ENCODE measurements around the gene KCNN3.

The KCNN3 gene

DNA sequence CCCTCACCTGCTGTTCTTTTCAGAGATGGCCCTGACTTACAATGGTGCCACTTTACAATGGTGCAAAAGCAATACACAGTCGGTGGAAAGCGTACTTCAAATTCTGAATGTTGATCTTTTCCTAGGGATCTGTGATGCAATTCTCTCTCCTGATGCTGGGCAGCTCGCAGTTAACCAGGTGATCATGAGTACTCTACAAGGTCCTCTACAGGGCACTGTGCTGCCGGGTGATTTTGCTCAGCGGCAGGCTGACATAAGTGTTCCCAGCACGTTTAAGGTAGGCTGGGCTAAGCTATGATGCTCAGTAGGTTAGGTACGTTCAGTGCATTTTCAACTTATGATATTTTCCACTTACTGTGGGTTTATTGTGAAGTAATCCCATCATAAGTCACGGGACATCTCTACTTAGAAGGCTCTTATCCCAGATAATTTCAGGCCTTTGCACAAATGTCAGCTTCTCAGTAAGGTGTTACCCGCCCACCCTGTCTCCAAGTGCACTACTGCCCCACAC is 126.5 kb downstream of the KCNN3 start:
- no peak for DNase-seq (ENCODE audit: low read depth)
- no peak overlapping the region for H3K4me3 ChIP-seq (ENCODE audit: low read depth, low read length)
- TF ChIP-seq, protein P1, sequence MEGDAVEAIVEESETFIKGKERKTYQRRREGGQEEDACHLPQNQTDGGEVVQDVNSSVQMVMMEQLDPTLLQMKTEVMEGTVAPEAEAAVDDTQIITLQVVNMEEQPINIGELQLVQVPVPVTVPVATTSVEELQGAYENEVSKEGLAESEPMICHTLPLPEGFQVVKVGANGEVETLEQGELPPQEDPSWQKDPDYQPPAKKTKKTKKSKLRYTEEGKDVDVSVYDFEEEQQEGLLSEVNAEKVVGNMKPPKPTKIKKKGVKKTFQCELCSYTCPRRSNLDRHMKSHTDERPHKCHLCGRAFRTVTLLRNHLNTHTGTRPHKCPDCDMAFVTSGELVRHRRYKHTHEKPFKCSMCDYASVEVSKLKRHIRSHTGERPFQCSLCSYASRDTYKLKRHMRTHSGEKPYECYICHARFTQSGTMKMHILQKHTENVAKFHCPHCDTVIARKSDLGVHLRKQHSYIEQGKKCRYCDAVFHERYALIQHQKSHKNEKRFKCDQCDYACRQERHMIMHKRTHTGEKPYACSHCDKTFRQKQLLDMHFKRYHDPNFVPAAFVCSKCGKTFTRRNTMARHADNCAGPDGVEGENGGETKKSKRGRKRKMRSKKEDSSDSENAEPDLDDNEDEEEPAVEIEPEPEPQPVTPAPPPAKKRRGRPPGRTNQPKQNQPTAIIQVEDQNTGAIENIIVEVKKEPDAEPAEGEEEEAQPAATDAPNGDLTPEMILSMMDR (IDR thresholded peaks at IDR 0.05; ENCODE audit: insufficient read depth, low read depth, low read length, missing control alignments) = no peak

DNA sequence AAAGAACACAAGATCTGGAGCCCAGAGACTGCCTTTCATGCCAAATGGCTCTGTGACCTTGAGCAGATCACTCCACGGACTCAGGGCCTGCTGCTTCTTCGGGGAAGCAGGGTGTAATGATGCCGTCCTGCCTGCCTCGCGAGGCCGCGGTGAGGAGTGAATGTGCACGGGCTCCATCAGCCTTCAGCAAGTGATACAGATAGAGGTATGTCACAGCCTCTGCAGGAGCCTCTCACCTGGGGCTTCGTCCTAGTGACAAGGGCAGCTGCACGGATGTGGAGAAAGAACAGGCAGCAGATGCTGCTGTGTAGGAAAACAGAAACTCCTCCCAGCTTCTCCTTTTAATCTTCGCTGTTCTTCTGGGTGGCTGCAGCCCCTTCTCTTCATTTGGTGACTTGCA is 127.5 kb downstream of the KCNN3 start:
- TF ChIP-seq, protein P1 (IDR thresholded peaks at IDR 0.05; ENCODE audit: insufficient read depth, low read depth, low read length, missing control alignments) = no peak
- no peak overlapping the region for H3K4me3 ChIP-seq (ENCODE audit: low read depth, low read length)
- no peak for DNase-seq (ENCODE audit: low read depth)

DNA sequence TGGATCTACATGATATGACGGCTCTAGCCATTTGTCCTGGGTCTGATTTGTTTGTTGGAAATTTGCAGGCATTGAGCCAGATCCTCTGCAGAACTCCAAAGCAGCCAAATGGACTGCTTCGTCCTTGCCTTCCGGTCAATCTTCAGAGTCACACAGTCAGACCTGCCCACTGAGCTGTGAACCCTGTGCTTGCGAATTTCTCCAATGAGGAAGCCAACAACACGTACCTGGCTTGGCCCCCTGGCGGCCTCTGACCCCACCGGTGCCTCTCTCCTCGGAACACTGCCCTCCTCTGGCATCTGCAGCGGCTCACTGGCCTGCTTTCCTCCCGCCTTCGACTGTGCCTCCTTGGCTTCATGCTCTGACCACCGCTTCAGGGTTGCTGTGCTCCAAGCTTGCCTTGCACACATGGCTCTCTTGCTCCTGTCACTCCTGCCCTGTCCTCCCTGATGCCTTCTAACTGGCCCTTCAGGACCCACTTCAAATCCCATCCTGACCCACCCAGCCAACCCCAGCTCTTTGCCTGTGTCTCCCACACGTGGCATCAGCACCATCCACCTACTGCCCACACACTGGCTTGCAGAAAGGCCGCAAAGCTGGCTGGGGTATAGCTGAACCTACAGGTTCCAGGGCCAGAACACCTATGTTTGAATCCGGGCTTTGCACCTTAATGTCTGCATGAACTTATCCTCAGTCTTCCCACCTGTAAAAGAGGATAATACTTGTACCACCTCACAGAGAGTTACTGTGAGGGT is 128.2 kb downstream of the KCNN3 start:
- DNase-seq (ENCODE audit: low read depth) = no peak
- TF ChIP-seq, protein P1 (IDR thresholded peaks at IDR 0.05; ENCODE audit: insufficient read depth, low read depth, low read length, missing control alignments) = no peak

DNA sequence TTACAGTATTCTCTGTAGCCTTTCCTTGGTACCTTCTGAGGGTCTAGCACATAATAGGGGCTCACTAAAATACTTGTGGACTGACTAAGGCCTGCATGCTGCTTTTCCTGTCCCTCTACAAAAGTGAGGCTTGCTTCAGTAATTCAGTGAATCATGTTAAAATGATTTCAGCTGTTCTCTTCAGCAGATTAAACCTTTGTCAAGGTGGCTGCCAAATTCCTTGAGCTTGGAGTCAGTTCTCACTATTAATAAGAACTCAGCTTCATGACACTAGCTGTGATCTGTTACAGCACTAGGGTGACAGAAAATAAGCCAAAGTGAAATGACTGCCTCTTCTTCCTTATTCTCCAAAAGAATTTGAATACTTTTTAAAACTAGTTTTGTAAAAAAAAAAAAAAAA is 128.8 kb downstream of the KCNN3 start:
- no peak for DNase-seq (ENCODE audit: low read depth)
- TF ChIP-seq, protein P1 (IDR thresholded peaks at IDR 0.05; ENCODE audit: insufficient read depth, low read depth, low read length, missing control alignments) = no peak
- H3K4me3 ChIP-seq (ENCODE audit: low read depth, low read length) = no peak overlapping the region

More for the DNA sequence above, 128.2 kb downstream of the KCNN3 start:
- H3K4me3 ChIP-seq (ENCODE audit: low read depth, low read length) = no peak overlapping the region

DNA sequence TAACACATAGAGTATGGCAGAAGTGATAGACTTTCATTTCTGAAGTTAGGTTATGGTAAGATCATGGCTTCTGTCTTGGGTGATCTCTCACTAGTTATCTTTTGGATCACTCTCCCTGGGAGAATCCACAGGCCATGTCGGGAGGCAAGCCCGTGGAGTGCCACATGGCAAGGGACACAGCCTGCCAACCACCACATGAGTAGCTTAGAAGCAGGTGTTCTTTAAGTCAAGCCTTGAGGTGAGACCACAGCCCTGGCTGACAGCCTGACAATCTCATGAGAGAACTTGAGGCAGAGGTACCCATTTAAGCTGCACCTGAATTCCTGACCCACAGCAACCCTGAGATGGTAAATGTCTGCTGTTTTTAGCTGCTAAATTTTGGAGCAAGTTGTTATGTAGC is 130.4 kb downstream of the KCNN3 start:
- no peak for DNase-seq (ENCODE audit: low read depth)
- TF ChIP-seq, protein P1 (IDR thresholded peaks at IDR 0.05; ENCODE audit: insufficient read depth, low read depth, low read length, missing control alignments) = no peak
- no peak overlapping the region for H3K4me3 ChIP-seq (ENCODE audit: low read depth, low read length)

DNA sequence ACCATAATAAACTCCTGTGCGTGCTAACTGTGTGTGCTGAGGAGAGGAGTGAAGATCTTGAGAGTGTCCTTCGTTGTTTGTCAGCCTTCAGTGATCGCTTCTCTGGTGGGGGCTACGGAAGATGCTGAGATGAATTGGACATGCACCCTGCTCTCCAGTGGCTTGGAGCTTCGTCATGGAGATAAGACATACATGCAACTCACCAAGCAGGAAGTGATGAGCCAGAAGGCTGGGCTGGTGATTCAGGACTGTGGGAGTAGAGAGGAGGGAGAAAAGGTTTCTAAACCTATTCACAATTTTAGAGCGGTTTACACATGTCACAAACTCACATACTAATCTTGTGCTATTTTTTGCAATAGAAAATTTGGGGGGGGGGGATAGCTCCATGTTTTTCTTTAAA is 133.2 kb downstream of the KCNN3 start:
- no peak overlapping the region for H3K4me3 ChIP-seq (ENCODE audit: low read depth, low read length)
- DNase-seq (ENCODE audit: low read depth) = no peak
- TF ChIP-seq, protein P1 (IDR thresholded peaks at IDR 0.05; ENCODE audit: insufficient read depth, low read depth, low read length, missing control alignments) = no peak

DNA sequence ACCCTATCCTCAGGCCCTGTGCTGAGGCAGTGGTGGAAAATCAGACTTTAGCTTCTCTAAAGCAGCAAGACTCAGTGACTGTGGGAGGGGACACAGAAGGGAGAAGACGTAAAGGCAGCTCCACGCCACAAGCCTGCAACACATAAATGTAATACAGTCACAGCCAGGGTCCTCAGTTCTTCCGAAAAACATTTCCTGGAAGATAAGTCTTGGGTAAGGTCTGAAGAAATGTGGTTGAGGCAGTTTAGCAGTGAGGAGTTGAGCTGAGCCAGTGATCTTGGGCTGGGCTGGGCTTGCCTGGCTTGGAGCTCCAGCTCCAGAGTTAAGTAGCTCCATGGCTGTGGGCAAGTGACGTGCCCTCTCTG is 134.3 kb downstream of the KCNN3 start:
- H3K4me3 ChIP-seq (ENCODE audit: low read depth, low read length) = no peak overlapping the region
- no peak for DNase-seq (ENCODE audit: low read depth)
- TF ChIP-seq, protein P1 (IDR thresholded peaks at IDR 0.05; ENCODE audit: insufficient read depth, low read depth, low read length, missing control alignments) = no peak
